Kidney (tissue), 14 donors: ENCODE data around the gene SLC25A47. TPM values are rescaled to one million over a fixed set of nuclear protein-coding genes. Genes with fewer than 3 reads are reported as not detected.

Experiments
- DNase-seq, 5 donors: peaks; one replicate each; pipeline ENCODE4 v3.0.0-alpha.2; 2013 to 2020
- FAIRE-seq: peaks from 2 replicates; lab custom pipeline; 2012; peaks lifted over from hg19 to GRCh38; lab: Jason Lieb, UNC
- H3K27ac ChIP-seq, 2 donors: one replicate each; pipeline ENCODE4 v1.7.0; 2013; ENCODE audit warnings: low read depth in 2 of 2, low read length in 2 of 2, inconsistent platforms in 1 of 2
- H3K27me3 ChIP-seq: one replicate; pipeline ENCODE4 v1.7.1; 2013; ENCODE audit warnings: low read length, inconsistent platforms; ENCODE audit not compliant: control insufficient read depth, insufficient read depth
- H3K36me3 ChIP-seq, 3 donors: one replicate each; pipeline versions ENCODE4 v1.7.0 to v1.7.1; 2013; ENCODE audit warnings: low read length in 3 of 3, control low read depth in 1 of 3, inconsistent platforms in 1 of 3; ENCODE audit not compliant: insufficient read depth in 3 of 3, control insufficient read depth in 2 of 3
- H3K4me1 ChIP-seq, 3 donors: one replicate each; pipeline versions ENCODE4 v1.7.0 to v1.7.1; 2013; ENCODE audit warnings: low read length in 3 of 3, inconsistent platforms in 1 of 3, low read depth in 1 of 3; ENCODE audit not compliant: control insufficient read depth in 2 of 3, insufficient read depth in 2 of 3
- H3K4me3 ChIP-seq, 3 donors: one replicate each; pipeline versions ENCODE4 v1.7.0 to v1.8.1; 2013; ENCODE audit warnings: low read length in 3 of 3, control low read depth in 1 of 3, inconsistent platforms in 1 of 3
- H3K9ac ChIP-seq, 3 donors: one replicate each; pipeline versions ENCODE4 v1.7.0 to v1.7.1; 2013; ENCODE audit warnings: low read length in 3 of 3, control low read depth in 1 of 3, inconsistent platforms in 1 of 3
- H3K9me3 ChIP-seq, 3 donors: one replicate each; pipeline versions ENCODE4 v1.7.0 to v1.7.1; 2013; ENCODE audit warnings: low read length in 3 of 3, control low read depth in 1 of 3, inconsistent platforms in 1 of 3; ENCODE audit not compliant: control insufficient read depth in 2 of 3, insufficient read depth in 1 of 3
- intact Hi-C: fragments of 100-400 bp; cut with DNase I; formaldehyde crosslinking; loops from one replicate; pipeline ENCODE4 v1.11.1; 2022
- polyA plus RNA-seq: library from polyadenylated mRNA; stranded (reverse); fragments of 350-450 nt; fragmentation: Illumina TruSeq; extraction: RNeasy Lipid Tissue Mini Kit (QIAGEN cat#74804); gene quantifications from one replicate; pipeline ENCODE4 v1.2.3, GENCODE V29; 2014; ENCODE audit warnings: low read depth, low replicate concordance; ENCODE audit not compliant: insufficient read depth
- total RNA-seq: library from RNA; stranded (reverse); fragmentation: NEBNext Ultra II Directional; extraction: Animal tissue kit (Norgen Biotek cat#: 25700); gene quantifications from one replicate; pipeline ENCODE4 v1.2.1, GENCODE V29; 2021
- TF ChIP-seq, protein P1 (sequence below): IDR thresholded peaks from 3 replicates; pipeline ENCODE4 v1.5.1; 2012; ENCODE audit warnings: mild to moderate bottlenecking, moderate library complexity, borderline replicate concordance; ENCODE audit not compliant: insufficient read depth; ENCODE audit errors: extremely low read depth
- donor health status: control.
- donor health status: control.
- donor health status: control.
- donor health status: control.
- donor health status: control.
- donor health status: DM: yes; HTN: yes; CAD: no.
- donor health status: Normal renal cell carcinoma (clear cell type).

Gene SLC25A47
- total and polyA plus RNA-seq, 2 donors from 2014 or later: 1.0 TPM; not detected in 1

DNA sequence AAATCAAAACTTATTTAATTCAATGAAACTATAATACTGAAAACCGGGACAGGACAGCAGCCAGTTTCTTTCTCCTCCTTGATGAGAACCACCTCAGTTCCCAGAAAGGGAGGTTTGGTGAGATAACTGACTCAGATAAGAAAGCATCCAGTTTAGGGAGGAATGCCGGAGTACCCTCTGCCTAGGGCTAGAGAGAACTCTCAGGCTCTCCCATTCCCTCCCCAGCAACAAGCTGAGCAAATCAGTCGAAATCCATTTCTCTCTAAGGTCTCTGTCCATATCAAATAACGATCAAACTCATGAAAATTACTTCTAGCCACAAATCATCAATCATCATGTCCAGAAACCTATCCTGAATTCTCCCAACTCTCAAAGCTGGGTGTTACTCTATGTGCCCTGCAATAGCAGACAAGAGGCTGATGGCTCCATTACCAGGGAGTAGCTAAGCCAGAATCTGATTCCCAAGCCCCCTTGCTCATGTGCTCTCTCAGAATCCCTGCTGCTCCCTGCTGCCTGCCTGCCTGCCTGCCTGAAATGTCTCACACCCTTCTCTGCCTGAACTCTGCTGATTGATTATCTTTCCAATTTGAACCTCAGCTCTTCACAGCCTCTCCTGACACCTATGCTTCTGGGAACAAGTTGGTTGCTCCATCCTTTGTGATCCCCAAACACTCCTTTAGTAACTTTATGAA, 49.4 kb downstream of the SLC25A47 start:
- TF ChIP-seq, protein P1, sequence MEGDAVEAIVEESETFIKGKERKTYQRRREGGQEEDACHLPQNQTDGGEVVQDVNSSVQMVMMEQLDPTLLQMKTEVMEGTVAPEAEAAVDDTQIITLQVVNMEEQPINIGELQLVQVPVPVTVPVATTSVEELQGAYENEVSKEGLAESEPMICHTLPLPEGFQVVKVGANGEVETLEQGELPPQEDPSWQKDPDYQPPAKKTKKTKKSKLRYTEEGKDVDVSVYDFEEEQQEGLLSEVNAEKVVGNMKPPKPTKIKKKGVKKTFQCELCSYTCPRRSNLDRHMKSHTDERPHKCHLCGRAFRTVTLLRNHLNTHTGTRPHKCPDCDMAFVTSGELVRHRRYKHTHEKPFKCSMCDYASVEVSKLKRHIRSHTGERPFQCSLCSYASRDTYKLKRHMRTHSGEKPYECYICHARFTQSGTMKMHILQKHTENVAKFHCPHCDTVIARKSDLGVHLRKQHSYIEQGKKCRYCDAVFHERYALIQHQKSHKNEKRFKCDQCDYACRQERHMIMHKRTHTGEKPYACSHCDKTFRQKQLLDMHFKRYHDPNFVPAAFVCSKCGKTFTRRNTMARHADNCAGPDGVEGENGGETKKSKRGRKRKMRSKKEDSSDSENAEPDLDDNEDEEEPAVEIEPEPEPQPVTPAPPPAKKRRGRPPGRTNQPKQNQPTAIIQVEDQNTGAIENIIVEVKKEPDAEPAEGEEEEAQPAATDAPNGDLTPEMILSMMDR: no peak
- H3K4me3 ChIP-seq: peak overlapping the region in 1 of 3 donors; percentile 26
- H3K9ac ChIP-seq: peak overlapping the region in 1 of 3 donors; percentile 8
- H3K27ac ChIP-seq: no peak overlapping the region
- FAIRE-seq: no peak
- intact Hi-C loops: no loop called here
- no peaks in the 10 kb centered on the region for H3K9me3 ChIP-seq
- peaks cover 0 to 9% (median 4%) of the 10 kb centered on the region in 3 donors for H3K36me3 ChIP-seq
- H3K27me3 ChIP-seq: no peaks in the 10 kb centered on the region
- no peak for DNase-seq
- H3K4me1 ChIP-seq: peaks cover 0 to 12% (median 3%) of the 10 kb centered on the region in 3 donors

DNA sequence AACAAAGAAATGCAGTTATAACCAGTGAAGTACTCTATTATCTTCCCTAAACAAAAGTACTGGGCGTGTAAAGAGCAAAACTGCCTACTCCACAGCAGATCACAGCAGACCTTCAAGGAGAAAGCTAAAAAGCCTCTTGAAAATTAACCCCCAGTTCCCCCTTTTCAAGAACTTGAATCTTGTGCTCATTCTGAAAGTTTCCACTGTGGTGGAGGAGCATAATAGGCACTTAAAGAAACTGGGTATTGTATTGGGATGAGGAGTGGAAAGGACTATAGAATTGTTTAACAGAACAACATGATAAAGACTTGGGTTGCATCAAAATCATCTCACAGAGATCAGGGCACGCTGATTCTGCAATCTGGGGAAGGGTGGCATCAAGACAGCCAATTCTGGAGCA, 51.1 kb downstream of the SLC25A47 start:
- FAIRE-seq (no peak), DNase-seq (no peak)
- Histone ChIP-seq H3K27me3 (no peaks in the 10 kb centered on the region), H3K4me3 (peak overlapping the region in 2 of 3 donors; percentile 36 to 95), H3K9ac (peak overlapping the region in 1 of 3 donors; percentile 42), H3K4me1 (peaks cover 0 to 15% (median 3%) of the 10 kb centered on the region in 3 donors), H3K9me3 (no peaks in the 10 kb centered on the region), H3K36me3 (no peaks in the 10 kb centered on the region), H3K27ac (no peak overlapping the region)
- intact Hi-C loops: no loop called here
- TF ChIP-seq, protein P1: no peak

DNA sequence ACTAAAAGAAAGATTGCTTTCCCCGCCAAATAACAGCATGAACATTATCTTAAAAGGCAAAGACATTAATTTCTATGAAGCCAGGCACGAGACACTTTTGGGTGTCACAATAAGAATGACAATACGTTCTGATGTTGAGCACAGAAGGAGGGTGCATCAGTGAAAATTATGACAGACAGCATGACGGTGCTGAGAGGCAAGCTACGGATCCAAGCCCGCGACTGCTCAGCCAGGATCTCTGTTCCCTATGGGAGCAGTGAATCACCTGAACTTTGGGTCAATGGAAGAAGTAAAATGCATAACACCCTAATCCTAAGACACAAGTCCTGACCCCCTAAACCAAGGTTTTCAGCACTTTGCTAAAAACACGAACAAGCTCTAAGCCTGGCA, 51.7 kb downstream of the SLC25A47 start:
- intact Hi-C loops: no loop called here
- H3K4me1 ChIP-seq: peaks cover 0 to 15% (median 3%) of the 10 kb centered on the region in 3 donors
- TF ChIP-seq, protein P1: no peak
- H3K9ac ChIP-seq: peak overlapping the region; percentile 42 to 64 (median 63)
- no peaks in the 10 kb centered on the region for H3K36me3 ChIP-seq
- FAIRE-seq (no peak), DNase-seq (no peak)
- peak overlapping the region; percentile 74 to 95 (median 81) for H3K4me3 ChIP-seq
- H3K9me3 ChIP-seq: no peaks in the 10 kb centered on the region
- peak overlapping the region; percentile 68 to 92 for H3K27ac ChIP-seq
- H3K27me3 ChIP-seq: no peaks in the 10 kb centered on the region
